Spleen (tissue), 7 donors: ENCODE data around the gene FNBP1L.

ENCODE experiments used
- CTCF ChIP-seq, 11 experiments: fragments of 200-600 bp in 7 of 11; fragments of 450-650 bp in 4 of 11; sonication (generic) in 4 of 11; IDR thresholded peaks in 8 of 11; conservative IDR thresholded peaks in 3 of 11; 1 replicate in 7 of 11; 2 replicates in 4 of 11; pipeline versions ENCODE4 v1.4.0 to v1.8.0; 2016 to 2021; ENCODE audit warnings: antibody characterized with exemption in 11 of 11, inconsistent platforms in 4 of 11, mild to moderate bottlenecking in 1 of 11
- POLR2A ChIP-seq, 3 donors: fragments of 450-650 bp; IDR thresholded peaks; one replicate each; pipeline ENCODE4 v1.5.1; 2017; ENCODE audit warnings: antibody characterized with exemption in 3 of 3, mild to moderate bottlenecking in 1 of 3
- donor health status: DM: no; HTN: no; CAD: no; lungs with moderate emphysema.
- donor health status: DM: no; HTN: no; CAD: no.
- donor health status: DM: no; HTN: no; CAD: no.

- no peak for TF ChIP-seq CTCF (IDR thresholded peaks at IDR 0.05 in 8 of 11, conservative IDR thresholded peaks at IDR 0.05 in 3 of 11)
- TF ChIP-seq POLR2A (IDR thresholded peaks at IDR 0.05), result no peak
Measured at GRCh38 chr1:93584261-93585003, 136.5 kb downstream of the FNBP1L start.
